T-helper 1 cell treated with Interleukin-12 subunit alpha and Interleukin-12 subunit beta and Interleukin-4 antibody, amounts not matched to agents 30 ng/mL and 1 ng/mL, for 36 hours (primary cell): ENCODE results near the gene PRKAR2B. TPM values are rescaled to one million over a fixed set of nuclear protein-coding genes. Genes with fewer than 3 reads are reported as not detected.
"Not testable (repeated sequence)": the region's sequence is repeated elsewhere in the genome, so short reads cannot be mapped to it uniquely, and the experiment has no call there.

Experiments
- intact Hi-C: fragments of 100-400 bp; cut with micrococcal nuclease; formaldehyde crosslinking; loops from one replicate; pipeline ENCODE4 v1.15.1; 2024
- total RNA-seq: library from RNA; stranded (reverse); gene quantifications from 2 replicates; pipeline ENCODE4 v1.2.3, GENCODE V29; 2022

The PRKAR2B gene
- total RNA-seq, 1 donor from 2014 or later = 1.1 TPM

DNA sequence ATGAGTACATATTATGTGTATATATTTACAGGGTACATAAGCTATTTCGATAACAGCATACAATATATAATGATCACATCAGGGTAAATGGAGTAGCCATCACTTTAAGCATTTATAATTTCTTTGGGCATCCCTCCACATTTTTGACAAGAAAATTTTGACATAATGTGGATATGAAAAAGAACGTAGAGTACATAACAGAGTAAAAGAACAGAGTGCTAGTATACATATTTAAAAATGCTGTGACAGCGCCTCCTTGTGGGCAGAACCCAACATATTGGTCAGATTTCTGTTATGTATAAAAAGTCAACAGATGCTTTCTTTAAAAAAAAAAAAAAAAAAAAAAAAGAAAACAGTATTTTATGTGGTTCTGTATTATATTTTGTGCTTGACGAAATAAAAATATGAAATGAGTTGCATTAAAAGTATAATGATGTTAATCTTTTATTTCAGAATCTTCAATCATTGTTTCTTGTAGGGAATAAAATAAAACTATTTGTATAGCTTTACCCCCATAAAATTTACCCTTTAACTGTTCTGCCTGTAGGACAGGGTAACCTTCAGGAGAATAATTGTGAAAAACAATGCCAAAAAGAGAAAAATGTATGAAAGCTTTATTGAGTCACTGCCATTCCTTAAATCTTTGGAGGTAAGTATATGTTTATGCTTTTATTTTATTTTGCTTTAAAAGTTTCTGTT lies 106.0 kb downstream of the PRKAR2B start:
- intact Hi-C loops = loop anchor here (1.0 to 5.0 kb wide), 11 partner anchors 18 to 973 kb away; partner anchors contain the start of genes CCDC71L, PIK3CG and PRKAR2B

DNA sequence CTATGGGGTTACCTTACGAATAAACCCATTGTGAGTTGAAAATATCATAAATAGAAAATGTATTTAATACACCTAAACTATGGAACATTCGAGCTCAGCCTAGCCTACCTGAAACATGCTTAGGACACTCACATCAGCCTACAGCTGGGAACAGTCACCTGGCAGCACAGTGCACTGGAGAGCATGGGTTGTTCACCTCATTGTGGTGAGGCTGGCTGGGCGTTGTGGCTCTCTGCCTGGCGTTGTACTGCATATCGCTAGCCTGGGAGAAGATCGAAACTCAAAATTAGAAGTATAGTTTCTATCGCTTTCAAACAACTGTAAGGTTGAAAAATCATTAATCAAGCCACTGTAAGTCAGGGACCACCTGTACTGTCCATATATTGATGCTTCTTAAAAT lies 107.0 kb downstream of the PRKAR2B start:
- intact Hi-C loops = loop anchor here (2.0 to 5.0 kb wide), 4 partner anchors 25 to 974 kb away; partner anchors contain the start of genes PIK3CG and PRKAR2B

DNA sequence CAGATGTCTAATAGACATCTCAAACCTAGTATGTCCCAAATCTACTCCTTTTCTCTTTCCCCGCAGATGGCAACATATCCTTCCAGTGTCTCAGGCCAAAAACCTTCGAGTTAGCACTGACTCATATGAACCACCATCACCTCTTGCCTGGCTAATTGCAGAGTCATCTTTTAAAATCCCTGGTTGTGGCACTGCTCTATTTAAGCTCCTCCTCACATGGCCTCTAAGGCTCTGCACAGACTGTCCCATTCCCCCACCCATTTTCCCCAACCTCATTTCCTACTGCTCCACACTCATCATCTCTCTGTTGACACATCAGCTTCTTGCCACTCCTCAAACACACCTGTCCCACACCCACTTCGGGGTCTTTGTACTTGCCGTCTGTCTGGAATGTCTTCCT lies 107.5 kb downstream of the PRKAR2B start:
- intact Hi-C loops = loop anchor here (5.0 kb wide), 3 partner anchors 110 to 975 kb away; partner anchors contain the start of genes PIK3CG and PRKAR2B

- intact Hi-C loops = loop anchor here (5.0 kb wide), 3 partner anchors 113 to 978 kb away; partner anchors contain the start of genes PIK3CG and PRKAR2B
Measured at GRCh38 chr7:107154826-107155225, 110.3 kb downstream of the PRKAR2B start.

DNA sequence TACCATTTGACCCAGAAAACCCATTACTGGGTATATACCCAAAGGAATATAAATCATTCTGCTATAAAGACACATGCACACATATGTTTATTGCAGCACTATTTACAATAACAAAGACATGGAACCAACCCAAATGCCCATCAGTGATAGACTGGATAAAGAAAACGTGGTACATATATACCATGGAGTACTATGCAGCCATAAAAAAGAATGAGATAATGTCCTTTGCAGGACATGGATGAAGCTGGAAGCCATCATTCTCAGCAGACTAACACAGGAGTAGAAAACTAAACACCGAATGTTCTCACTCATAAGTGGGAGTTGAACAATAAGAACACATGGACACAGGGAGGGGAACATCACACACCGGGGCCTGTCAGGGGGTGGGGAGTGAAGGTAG lies 111.2 kb downstream of the PRKAR2B start:
- intact Hi-C loops = not testable (repeated sequence)

DNA sequence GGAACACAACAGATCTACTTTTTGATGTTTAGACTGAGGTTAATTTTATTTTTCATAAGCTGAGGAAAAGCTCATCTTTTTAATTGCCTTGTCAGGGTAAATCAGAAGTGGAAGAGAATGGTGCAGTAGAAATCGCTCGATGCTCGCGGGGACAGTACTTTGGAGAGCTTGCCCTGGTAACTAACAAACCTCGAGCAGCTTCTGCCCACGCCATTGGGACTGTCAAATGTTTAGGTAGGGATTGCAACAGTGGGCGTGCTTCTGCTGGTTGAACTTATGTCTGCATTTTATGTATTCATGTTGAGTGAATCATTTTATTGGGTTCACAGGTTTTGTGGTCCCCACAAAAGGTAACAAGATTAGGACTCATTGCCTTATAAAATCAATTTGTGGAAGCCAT lies 112.6 kb downstream of the PRKAR2B start:
- intact Hi-C loops = no loop called here

GRCh38 chr7:107158028-107158427 lies 113.5 kb downstream of the PRKAR2B start:
- intact Hi-C loops = no loop called here

DNA sequence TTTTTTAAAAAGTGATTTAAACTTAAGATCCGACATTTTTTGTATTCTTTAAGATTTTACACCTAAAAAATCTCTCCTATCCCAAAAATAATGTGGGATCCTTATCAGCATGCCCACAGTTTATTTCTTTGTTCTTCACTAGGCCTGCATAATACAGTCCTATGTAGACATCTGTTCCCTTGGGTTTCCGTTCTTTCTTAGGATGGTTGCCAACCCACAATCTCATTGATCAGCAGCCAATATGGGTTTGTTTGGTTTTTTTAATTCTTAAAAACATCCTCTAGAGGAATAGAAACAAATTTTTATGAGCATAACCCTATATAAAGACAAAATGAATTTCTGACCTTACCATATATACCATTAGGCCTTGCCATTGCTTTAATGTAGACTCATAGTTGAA lies 115.9 kb downstream of the PRKAR2B start:
- intact Hi-C loops = no loop called here

DNA sequence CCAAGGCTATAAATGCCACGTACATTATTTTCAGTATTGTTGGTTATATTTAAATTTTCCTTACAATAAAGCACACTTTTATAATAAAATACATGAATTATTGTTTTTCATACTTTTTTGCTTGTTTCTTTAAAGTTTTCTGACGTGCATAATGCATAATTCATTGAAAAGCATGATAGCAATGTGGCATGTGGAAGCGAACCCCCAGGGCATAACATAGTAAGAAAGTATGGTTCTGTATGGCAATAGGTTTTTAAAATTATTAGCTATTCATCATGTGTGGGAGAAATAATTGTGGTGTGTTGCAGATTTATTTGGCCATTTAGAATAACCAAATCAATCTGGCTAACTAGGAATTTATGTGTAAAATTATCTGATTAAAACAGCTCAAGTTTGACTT lies 116.9 kb downstream of the PRKAR2B start:
- intact Hi-C loops = no loop called here

DNA sequence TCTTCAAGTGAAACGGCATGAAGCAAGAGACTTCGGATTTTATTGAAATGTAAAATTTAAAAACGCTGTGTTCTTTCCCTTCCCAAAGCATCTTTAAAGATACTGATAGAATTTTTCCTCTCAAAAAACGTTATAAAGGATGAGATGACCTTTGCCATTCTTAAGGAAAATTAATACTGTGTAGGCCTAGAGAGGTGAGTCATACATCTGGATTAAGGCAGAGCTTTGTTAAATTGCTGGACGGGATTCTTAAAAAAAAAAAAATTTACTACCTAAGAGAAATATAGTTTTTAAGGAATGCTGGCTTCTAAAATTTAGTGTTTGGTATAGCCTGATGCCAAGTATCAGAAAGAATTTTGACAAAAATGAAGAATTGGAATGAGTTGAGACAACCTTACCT lies 118.0 kb downstream of the PRKAR2B start:
- intact Hi-C loops = no loop called here

GRCh38 chr7:107164092-107164491 lies 119.6 kb downstream of the PRKAR2B start:
- intact Hi-C loops = no loop called here

GRCh38 chr7:107165341-107165740 lies 120.8 kb downstream of the PRKAR2B start:
- intact Hi-C loops = loop anchor here (5.0 kb wide), 3 partner anchors 218 to 1143 kb away; no protein-coding TSS in a partner anchor

DNA sequence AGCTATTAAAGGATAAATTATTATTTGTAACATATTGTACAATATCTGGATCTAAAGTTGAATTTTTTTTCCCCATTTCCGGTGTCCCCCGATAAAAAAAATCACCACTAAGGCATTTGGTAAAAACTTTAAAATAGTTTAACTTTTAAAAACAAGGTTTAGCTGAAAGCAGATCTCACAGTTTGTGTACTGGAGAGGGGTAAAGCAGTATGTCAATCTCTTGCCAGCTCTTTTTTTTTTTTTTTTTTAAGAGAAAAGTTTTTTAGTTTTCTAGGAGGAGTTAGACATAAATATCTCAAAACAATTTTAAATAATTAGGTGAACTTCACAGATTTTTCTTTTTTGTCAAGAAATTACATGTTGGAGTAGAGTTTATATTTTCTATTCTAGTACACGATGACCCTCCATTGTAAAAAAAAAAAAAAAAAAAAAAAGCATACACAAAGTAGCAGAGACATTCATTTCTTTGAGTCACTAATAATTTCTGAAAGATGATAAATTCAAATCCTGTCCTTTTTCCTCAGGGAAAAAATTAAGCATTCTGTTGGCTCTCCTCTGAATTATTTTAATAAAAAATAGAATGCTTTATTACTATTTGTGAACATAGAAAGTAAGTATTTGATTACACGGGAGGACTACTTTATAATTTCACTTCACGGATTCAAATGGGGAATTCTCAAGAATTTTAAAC lies 122.4 kb downstream of the PRKAR2B start:
- intact Hi-C loops = loop anchor here (5.0 kb wide), 3 partner anchors 220 to 1145 kb away; no protein-coding TSS in a partner anchor

DNA sequence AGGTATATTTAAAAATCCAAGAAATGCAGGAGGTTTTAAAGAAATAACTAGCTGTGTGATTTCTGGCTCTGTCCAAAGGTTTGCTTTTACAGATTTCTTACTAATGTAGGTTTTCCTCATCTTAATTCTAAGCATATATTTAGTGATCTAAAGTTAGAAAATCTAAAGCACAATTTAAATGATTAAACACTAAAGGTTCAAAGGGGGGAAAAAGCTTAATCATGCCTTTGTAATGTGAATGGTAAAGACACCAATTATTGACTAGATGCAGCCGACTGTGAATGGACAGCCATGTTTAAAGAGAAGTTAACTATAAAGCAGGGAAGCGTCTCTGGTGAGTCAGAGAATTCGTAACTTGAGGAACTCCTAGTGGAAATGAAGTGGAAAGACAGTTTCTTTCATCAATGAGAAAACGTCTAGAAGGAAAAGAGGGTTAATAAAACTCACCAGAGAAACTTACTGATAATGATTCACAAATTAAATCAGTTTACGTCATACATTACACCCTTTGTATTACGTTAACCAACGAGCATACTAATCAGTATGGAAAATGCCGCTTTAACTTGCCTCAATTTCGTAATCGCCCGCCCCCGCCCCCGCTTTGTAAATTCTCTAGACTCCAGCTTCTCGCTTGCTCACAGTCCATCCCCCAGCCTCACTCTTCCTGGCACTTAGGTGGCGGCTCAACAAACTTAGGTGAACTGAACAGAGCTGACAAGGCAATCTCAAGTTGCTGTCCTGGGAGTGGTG lies 123.2 kb downstream of the PRKAR2B start:
- intact Hi-C loops = loop anchor here (1.0 to 5.0 kb wide), 24 partner anchors 17 to 1476 kb away; partner anchors contain the start of genes BCAP29, CCDC71L, COG5 and DLD

DNA sequence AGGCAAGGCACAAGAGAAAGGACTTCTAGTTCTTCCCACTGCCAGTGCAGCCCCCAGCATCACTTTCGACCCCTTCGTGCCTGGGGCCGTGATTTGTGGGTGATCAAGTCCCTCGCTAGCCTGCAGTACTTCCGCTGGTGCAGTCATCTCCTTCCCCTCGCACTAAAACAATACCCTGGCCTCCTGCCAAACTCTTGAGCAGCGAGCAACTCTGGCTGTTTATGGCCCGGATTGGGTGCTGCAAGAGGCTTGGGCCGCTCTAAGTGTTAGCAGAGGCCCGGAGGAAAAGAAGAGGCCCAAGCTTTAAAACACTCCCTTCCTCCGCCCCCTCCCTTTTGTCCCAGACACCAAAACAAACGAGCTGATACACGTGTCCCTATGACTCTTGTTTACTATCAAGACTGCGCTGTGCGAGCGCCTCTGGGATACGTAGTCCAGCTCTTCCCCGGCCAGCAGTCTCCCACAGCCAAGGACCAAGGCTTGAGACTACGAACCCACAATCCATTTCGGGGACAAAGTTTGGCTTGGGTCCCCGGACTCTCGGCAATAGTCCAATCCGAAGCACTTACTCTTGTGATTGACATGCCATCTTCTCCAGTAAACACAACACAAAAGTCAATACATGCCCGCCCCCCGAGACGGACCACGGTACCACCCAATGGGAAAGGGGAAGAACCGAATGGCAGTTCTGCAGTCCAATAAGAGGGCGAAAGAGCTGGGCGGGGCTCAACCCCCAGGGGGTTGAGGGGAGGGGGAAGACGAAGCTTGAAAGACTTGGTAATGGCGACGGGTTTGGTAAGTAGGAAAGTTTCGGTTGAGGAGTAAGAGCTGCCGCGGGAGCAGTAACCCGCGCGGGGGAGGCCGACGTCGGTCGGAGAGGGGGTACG lies 124.0 kb downstream of the PRKAR2B start, which contains the start of gene HBP1:
TSS of gene HBP1 (plus strand) at position 771 of the 887 bp plus-strand sequence. CDS start 10,891 bp downstream, outside the sequence.
- intact Hi-C loops = loop anchor here (1.0 to 5.0 kb wide), 25 partner anchors 18 to 1477 kb away; partner anchors contain the start of genes BCAP29, CCDC71L, COG5 and DLD

GRCh38 chr7:107169120-107170050 lies 124.9 kb downstream of the PRKAR2B start:
- intact Hi-C loops = loop anchor here (1.0 to 5.0 kb wide), 8 partner anchors 22 to 1360 kb away; partner anchors contain the start of gene PRKAR2B

DNA sequence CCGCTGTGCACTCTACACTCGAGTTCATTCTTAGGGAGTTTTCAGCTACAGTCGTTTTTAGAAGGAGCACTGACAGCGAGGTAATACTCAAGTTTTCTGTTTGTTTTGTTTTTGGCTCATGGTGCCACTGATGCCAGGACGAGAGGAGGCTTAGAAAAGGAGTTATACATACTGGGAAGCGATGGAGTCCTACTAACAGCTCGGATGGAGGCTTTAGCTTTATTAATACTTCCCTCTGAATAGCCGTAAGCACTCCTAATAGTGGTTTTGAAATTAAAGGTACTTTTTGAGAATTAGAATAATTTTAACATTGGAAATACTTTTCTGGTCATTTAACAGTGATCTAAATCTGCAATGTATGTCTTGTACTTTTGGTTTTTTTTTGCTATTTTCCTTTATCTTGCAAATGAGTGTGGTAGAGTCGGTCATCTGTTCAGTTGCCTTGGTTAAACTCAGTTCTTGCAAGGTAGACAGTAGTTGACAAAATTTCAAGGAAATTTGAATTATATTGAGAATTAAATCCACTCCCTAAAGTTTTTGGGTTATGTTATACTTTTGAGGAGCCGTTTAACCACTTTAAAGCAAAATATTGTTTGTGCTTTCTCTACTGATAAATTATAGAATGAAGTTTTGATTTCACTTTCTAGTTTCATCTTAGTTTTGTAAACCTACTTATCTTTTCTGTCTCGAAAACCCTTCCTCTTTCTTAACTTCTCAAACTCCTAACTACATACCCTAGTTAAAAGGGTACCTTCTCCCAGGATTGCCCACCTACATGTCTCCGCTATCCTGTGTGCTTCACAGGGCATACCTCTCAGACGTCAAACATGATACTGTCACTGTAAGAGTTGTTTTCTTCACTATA lies 125.8 kb downstream of the PRKAR2B start:
- intact Hi-C loops = loop anchor here (1.0 kb wide), 1 partner anchor 1361 kb away; no protein-coding TSS in a partner anchor

GRCh38 chr7:107171496-107171895 lies 127.0 kb downstream of the PRKAR2B start:
- intact Hi-C loops = no loop called here
